A673 (cell line): ENCODE results near the gene GPBP1L1.

Experiments used
- EZH2 ChIP-seq: fragments of 200-600 bp; sonication (generic); IDR thresholded peaks from 2 replicates; pipeline ENCODE4 v1.6.1; 2017; ENCODE audit warnings: borderline replicate concordance, low read depth, mild to moderate bottlenecking, mixed read lengths, antibody characterized with exemption, low read length; ENCODE audit not compliant: poor library complexity, severe bottlenecking
- TF ChIP-seq, protein P1 (sequence below): fragments of 300-800, 200-600 bp; sonication (generic); conservative IDR thresholded peaks from 2 replicates; pipeline ENCODE4 v1.5.1; 2017; ENCODE audit warnings: low read depth, mild to moderate bottlenecking, antibody characterized with exemption, low read length, moderate library complexity, mixed read lengths

DNA sequence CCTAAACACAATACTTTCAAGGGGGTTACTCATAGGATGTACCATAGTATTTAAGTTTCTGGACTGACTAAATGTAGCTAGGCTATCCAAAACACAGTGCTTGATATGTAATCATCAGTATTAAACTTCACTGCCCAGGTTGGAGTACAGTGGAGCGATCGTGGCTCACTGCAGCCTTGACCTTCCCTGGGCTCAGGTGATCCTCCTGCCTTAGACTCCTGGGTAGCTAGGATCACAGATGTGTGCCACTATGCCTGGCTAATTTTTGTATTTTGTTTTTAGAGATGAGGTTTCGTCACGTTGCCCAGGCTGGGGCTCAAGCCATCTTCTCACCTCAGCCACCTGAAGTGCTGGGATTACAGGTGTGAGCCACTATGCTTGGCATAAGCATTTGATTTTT is 91.9 kb downstream of the GPBP1L1 start:
- TF ChIP-seq, protein P1, sequence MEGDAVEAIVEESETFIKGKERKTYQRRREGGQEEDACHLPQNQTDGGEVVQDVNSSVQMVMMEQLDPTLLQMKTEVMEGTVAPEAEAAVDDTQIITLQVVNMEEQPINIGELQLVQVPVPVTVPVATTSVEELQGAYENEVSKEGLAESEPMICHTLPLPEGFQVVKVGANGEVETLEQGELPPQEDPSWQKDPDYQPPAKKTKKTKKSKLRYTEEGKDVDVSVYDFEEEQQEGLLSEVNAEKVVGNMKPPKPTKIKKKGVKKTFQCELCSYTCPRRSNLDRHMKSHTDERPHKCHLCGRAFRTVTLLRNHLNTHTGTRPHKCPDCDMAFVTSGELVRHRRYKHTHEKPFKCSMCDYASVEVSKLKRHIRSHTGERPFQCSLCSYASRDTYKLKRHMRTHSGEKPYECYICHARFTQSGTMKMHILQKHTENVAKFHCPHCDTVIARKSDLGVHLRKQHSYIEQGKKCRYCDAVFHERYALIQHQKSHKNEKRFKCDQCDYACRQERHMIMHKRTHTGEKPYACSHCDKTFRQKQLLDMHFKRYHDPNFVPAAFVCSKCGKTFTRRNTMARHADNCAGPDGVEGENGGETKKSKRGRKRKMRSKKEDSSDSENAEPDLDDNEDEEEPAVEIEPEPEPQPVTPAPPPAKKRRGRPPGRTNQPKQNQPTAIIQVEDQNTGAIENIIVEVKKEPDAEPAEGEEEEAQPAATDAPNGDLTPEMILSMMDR: no peak
- TF ChIP-seq EZH2: no peak
